NCI-H187 (cell line): ENCODE data around the gene HSD17B10.
"Not testable (repeated sequence)": the region's sequence is repeated elsewhere in the genome, so short reads cannot be mapped to it uniquely, and the experiment has no call there.

Source experiments
- DNase-seq, 2 experiments: peaks; one replicate each; lab custom pipeline; 2025; lab: John Stamatoyannopoulos, UW

HSD17B10 gene

DNA sequence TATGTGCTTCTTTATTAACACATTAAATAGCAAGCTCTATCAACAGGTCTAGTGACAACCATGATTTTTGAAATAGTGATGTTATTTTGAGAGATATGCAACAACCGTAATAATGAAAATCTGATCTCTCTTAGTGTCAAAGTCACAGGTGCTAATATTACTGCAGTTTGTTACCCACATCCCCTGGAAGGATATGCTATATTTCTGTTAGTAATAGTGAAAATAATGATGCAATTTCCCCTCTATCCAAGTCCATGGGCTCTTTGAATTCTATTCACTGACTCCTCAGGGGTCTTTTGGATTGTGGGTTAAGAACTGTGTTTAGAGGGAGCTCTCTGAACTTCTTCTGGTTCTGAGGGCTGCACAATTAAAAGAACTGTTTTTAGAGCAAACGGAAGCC is 3.0 kb upstream of the HSD17B10 start:
- DNase-seq, result no peak

DNA sequence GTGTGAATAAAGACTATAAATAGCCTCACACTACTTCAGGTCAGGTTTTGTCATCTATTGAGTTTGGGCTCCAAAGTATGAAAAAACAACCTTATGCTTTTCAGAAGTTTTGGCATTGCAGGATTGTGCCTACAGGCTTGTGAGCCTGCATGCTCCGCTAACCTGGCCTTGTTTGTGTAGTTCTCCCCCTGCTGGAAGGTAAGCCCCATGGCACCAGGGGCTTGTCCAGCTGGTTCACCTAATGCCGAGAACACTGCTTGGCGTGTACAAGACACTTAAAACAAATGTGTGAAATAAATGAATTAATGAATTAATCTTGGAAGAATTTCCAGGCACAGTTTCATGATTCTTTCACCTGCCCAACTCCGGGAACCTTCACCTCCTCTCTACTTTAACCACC is 1.8 kb upstream of the HSD17B10 start:
- peak in 1 of 2 experiments; percentile 31 for DNase-seq

GRCh38 chrX:53430231-53430630 is 3.9 kb downstream of the HSD17B10 start:
- DNase-seq, result no peak

- no peak for DNase-seq
Measured at GRCh38 chrX:53429755-53430154, 4.4 kb downstream of the HSD17B10 start.

DNA sequence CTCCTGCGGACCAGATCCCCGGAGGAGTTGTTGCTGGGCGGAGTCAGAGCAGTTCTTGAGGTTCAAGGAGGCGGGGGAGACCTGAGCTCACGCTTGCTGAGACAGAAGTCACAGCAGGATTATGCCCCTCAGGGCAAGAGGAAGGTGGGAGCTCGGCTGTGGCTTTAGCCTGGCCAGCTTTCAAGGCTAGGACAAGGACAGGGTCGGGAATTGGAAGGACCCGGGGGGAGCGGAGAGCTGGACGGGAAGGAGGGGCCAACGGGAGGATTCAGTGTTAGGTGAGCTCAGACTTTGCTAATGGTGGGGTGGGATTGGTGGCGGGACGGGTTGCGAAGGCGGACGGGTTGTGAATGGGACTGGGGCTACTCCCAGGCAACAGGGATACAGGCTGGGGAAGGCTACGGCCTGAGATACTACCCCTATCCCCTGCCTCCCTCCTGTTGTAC is 11.3 kb downstream of the HSD17B10 start, which contains the start of gene RIBC1:
Gene RIBC1, plus strand, starts transcription at position 13 of the 446 bp plus-strand sequence. CDS start 3,404 bp downstream, outside the sequence.
- DNase-seq, result no peak

DNA sequence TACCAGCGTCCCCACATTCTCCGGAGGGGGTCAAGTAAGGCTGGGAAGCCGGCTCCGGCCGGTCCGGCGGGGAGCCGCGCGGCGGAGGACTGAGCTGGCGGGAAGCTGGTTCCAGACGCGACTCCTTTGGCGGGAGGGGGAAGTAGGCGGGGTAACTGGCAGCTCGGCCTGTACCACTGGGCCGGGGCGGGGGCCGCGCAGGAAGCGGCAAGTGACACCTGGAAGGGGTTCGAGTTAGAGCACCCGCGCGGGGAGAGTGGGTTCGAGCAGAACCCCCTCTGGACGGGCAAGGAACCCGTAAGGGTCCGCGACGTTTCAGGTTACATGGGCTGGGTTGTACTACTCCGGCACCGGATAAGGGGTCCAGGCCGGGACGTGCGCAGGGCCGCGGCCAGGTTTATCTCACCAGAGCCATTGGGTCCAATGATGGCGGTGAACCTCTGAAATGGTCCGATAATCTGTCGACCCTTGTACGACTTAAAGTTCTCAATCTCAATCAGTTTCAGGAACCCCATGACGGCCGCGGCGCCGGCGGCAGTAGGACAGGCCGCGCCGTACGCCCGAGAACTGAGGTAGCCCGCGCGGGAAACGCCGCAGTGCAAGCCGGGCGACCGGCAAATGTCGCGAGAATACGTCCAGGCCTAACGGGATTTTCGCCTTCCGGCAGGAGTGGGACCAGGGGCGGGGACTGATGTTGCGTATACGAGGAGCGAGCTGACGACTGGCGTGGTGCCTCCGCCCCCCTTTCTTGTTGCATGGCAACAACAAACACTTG is 11.9 kb downstream of the HSD17B10 start, which contains the start of gene SMC1A:
Gene SMC1A, minus strand, starts transcription at position 569 of the 775 bp plus-strand sequence. Its CDS starts 54 bp downstream, at position 515.
- peak; percentile 81 to 94 for DNase-seq

DNA sequence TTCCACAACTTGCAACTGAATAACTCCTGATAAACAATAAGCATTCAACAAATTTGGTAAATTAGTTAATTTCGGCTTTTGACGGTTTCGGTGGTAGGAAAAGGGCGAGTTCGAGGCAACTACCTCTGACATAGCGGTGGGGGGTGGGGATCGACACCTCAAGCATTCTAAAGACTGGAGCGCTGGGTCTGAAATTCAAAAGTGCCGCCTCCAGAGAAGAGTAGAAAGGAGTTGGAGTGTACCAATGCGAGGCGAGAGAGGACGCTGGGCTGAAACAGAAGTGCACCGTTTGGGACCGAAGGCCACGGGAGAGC is 12.4 kb downstream of the HSD17B10 start:
- DNase-seq, result peak in 1 of 2 experiments; percentile 42

- no peak for DNase-seq
Measured at GRCh38 chrX:53421125-53421524, 13.0 kb downstream of the HSD17B10 start.

DNA sequence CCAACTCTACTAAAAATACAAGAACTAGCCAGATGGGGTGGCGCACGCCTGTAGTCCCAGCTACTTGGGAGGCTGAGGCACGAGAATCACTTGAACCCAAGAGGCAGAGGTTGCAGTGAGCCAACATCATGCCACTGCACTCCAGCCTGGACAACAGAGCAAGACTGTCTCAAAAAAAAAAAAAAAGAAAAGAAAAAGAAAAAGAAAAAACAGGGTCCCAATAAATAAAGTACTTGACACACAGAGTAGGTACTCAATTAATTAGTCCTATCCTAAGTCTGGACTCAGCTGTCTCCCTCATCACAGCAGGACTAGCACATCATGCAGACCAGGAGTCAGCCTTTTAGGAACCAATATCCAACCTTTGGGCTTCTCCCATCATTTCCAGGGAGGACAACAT is 13.8 kb downstream of the HSD17B10 start:
- DNase-seq, result not testable (repeated sequence)

DNA sequence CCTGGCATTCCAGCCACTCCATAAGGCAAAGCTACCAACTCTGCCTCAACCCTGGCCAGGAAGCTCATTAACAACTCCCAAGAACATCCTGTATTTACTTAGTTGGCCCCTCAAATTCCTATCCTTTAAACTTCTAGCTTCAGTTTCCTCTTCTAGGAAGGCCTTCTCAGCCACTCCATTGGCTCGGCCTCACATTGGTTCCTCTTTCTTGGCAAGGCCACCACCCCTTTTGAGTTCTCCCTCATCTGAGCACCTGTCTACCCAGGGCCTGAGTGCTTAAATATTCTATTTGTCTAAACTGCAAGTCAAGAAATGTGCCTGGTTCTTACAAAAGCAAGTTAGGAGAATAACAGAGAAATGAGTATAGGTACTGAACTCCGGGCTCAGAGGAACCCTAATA is 21.7 kb downstream of the HSD17B10 start:
- DNase-seq, result no peak

DNA sequence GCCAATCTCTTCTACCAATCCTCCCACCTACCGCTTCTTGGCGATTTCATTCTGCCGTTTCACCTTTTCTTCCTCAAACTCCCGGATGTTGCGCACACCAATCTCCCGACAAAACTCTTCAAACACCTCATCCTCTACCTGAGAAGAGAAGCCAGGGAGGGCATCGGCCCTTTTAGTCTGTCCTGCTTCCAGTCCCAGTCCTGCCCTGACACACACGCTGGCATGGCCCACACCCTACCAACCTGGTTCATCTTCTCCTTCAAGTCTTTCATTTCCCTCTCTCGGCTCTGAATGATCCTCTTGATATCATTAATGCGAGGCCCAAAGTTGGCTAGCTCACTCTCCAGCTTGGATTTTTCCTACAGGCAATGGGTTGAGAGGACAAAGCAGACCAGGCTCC is 30.6 kb downstream of the HSD17B10 start:
- no peak for DNase-seq

GRCh38 chrX:53398216-53398615 is 36.0 kb downstream of the HSD17B10 start:
- DNase-seq, result no peak

DNA sequence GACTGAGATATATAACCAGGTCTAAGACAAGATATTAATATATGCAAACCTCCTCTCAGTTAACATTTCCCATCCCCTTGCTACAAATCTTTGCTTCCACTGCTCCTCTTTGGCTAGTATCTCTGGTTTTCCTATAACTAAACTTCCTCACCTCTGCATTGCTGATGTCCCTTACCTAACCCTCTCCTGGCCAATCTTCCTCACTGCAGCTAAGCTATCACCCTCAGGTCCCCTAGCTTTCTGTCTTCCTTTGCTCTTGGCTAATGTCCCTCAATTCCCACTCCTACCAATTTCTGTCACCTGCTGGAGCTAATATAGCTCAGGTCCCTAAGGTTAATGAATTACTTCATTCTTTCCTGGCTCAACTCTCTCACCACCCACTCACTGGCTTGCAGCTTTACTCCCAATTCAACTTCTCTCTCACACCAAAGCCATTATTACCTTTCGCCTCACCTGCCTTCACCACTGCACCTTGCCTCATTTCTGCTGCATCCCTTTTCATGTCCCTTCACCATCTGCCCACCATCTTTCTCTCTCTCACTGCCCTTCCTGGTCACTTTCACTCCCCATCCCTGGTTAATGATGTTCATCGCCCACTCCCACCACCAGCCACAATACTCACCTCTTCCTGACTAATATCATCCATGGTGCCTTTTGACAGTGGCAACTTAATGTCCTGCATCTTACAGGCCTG is 38.4 kb downstream of the HSD17B10 start:
- no peak for DNase-seq

DNA sequence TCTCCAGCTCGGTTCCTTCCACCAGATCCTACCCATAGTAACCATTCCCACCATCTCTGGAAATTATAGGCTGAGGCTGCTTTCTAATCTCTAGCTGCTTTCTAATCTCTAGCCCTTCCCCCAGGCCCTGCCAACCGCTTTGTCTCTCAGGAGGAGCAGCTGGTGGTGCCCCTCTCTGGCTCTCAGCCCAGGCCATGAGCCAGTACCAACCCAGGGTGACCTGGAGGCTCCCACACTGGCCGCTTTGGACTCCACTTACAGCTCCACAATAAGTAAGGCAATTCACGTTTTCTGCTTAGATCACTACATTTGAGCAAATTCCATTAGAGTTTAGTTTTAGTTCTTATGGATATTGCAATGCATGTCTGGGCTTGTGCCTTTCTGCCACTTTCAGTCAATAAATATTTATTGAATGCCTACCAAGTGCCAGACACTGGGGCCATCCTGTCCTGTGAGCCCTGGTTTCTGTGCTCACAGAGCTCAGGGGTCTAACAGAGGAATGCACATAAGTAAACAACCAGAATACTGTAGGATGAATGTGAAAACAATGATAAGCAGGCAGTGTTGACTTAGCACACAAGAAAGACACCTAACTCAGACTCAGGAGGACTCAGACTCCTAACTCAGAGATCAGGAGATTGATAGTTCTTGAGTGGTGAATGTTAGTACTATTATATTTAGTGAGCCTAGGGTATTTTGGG is 50.6 kb downstream of the HSD17B10 start:
- no peak for DNase-seq
